VCaP (cell line): ENCODE data around the gene ANLN.

Experiments used
- H3K27ac ChIP-seq: fragments of 450-650 bp; 2 replicates; pipeline ENCODE4 v1.5.1; 2017
- CTCF ChIP-seq: fragments of 450-650 bp; conservative IDR thresholded peaks from 2 replicates; pipeline ENCODE4 v1.5.1; 2017; ENCODE audit warnings: mild to moderate bottlenecking, moderate library complexity

ANLN gene

DNA sequence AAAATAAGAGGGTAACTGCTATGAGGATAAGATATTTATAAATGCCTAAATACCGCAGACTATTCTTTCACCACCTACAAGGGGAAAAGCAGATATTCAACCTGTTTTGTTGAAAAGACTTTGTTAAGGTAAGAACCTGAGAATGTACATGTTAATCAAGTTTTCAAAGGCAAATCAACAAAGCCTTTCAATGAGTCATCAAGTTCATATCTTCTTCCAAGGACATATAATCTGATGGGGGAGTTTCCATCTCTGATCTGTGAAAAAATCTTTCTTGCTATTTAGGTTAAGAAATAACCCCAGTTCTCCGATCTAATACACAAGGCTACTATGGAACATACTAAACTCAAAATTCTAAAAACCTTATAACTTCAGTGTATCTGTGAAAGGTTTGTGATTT lies 40.0 kb upstream of the ANLN start:
- no peak overlapping the region for H3K27ac ChIP-seq
- no peak for TF ChIP-seq CTCF

GRCh38 chr7:36355490-36355889 lies 34.2 kb upstream of the ANLN start:
- no peak overlapping the region for H3K27ac ChIP-seq
- no peak for TF ChIP-seq CTCF

GRCh38 chr7:36357054-36357453 lies 32.6 kb upstream of the ANLN start:
- TF ChIP-seq CTCF: no peak
- no peak overlapping the region for H3K27ac ChIP-seq

GRCh38 chr7:36358589-36358988 lies 31.1 kb upstream of the ANLN start:
- H3K27ac ChIP-seq: no peak overlapping the region
- TF ChIP-seq CTCF: no peak

GRCh38 chr7:36360244-36360643 lies 29.4 kb upstream of the ANLN start:
- no peak overlapping the region for H3K27ac ChIP-seq
- TF ChIP-seq CTCF: no peak

DNA sequence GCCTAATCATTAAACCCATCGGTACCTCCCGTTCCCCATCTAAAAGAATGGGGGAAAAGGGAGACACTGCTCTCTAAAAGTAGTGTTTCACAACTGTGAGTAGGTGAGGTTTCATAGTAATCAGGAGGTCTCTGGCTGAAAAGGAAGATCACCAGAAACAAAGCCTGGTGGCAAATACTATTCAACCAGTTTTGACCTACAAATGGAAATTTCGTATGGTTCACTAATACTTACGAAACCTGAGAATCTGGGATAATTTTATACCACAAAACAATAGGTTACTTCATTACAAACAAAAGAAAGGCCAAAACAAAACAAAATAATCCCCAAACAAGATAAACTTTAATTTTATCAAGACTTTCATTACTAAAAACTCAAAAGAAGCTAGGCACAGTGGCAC lies 28.4 kb upstream of the ANLN start:
- TF ChIP-seq CTCF: no peak

GRCh38 chr7:36363515-36363914 lies 26.1 kb upstream of the ANLN start:
- no peak overlapping the region for H3K27ac ChIP-seq

More for the DNA sequence above, 28.4 kb upstream of the ANLN start:
- H3K27ac ChIP-seq: no peak overlapping the region

More at GRCh38 chr7:36363515-36363914, 26.1 kb upstream of the ANLN start:
- TF ChIP-seq CTCF: no peak
